HG03066 (cell line): ENCODE data around the gene PABPN1L.
"Not testable (repeated sequence)": the region's sequence is repeated elsewhere in the genome, so short reads cannot be mapped to it uniquely, and the experiment has no call there.

ENCODE experiments used
- ATAC-seq: cut with Tn5 transposase; IDR thresholded peaks from one replicate; pipeline ENCODE4 v1.9.1; 2021; ENCODE audit warnings: low read depth; ENCODE audit not compliant: unreplicated experiment

The PABPN1L gene

GRCh38 chr16:88902744-88903143 lies 36.3 kb upstream of the PABPN1L start:
- no peak for ATAC-seq

GRCh38 chr16:88901718-88902337 lies 35.4 kb upstream of the PABPN1L start:
- ATAC-seq, result no peak

- ATAC-seq, result no peak
These were observed 34.2 kb upstream of the PABPN1L start for GRCh38 chr16:88900662-88901052.

GRCh38 chr16:88899901-88900661 lies 33.6 kb upstream of the PABPN1L start:
- ATAC-seq, result no peak

GRCh38 chr16:88897696-88898425 lies 31.4 kb upstream of the PABPN1L start:
- ATAC-seq, result no peak

GRCh38 chr16:88896238-88897070 lies 30.0 kb upstream of the PABPN1L start:
- ATAC-seq, result no peak

- no peak for ATAC-seq
These were observed 28.9 kb upstream of the PABPN1L start for GRCh38 chr16:88895335-88895734.

- no peak for ATAC-seq
These were observed 28.3 kb upstream of the PABPN1L start for GRCh38 chr16:88894681-88895300.

GRCh38 chr16:88894266-88894665 lies 27.8 kb upstream of the PABPN1L start:
- ATAC-seq, result not testable (repeated sequence)

- ATAC-seq, result no peak
These were observed 26.9 kb upstream of the PABPN1L start for GRCh38 chr16:88893127-88893968.

GRCh38 chr16:88892065-88892464 lies 25.6 kb upstream of the PABPN1L start:
- no peak for ATAC-seq

- ATAC-seq, result no peak
These were observed 24.6 kb upstream of the PABPN1L start for GRCh38 chr16:88891083-88891482.

- ATAC-seq, result not testable (repeated sequence)
These were observed 23.4 kb upstream of the PABPN1L start for GRCh38 chr16:88889702-88890352.

GRCh38 chr16:88888461-88889387 lies 22.3 kb upstream of the PABPN1L start:
- ATAC-seq, result no peak

- ATAC-seq, result no peak
These were observed 21.6 kb upstream of the PABPN1L start for GRCh38 chr16:88888057-88888456.

- no peak for ATAC-seq
These were observed 20.5 kb upstream of the PABPN1L start for GRCh38 chr16:88886845-88887521.

- ATAC-seq, result no peak
These were observed 20.0 kb upstream of the PABPN1L start for GRCh38 chr16:88886420-88886844.
